Stimulated activated CD8-positive, alpha-beta memory T cell treated with anti-CD3 and anti-CD28 coated beads, Interleukin-4, amount 100 ng/mL, for 1 hour (primary cell): ENCODE data around the gene GUCD1.

ENCODE experiments used
- DNase-seq, 2 donors: peaks; one replicate each; pipeline ENCODE4 v3.0.0-alpha.2; 2020; ENCODE audit warnings: low read depth in 2 of 2, low spot score in 1 of 2

GUCD1 gene

DNA sequence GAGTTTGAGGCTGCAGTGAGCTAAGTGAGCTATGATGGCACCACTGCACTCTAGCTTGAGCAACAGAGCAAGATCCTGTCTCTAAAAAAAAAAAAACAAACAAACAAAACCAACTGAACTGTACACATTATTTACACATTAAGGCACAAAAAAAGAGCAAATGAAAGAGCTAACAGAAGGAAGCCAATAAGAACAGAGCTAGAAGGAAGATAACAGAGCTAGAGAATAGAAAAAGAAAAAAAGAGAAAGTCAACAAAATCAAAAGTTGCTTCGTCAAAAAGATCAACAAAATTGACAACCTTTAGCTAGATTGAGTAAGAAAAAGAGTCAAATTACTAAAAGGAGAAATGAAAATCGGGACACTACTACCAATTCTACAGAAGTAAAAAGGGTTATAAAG, 25.0 kb downstream of the GUCD1 start:
- DNase-seq, result no peak

DNA sequence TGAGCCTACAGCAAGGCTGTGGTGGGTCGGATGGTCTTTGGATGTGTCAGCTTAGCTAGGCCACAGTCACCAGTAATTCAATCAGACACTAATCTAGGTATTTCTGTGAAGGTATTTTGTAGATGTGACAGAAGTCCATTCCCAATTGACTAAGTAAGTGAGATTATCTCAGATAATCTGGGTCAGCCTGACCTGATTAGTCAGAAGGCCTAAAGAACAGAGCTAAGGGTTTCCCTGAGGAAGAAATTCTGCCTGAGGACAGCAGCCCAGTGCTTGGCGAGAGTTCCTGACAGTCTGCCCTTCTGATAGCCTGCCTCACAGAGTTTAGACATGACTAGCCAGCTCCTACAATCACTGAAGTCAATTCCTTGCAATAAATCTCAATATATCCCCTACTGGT, 28.7 kb downstream of the GUCD1 start:
- no peak for DNase-seq

DNA sequence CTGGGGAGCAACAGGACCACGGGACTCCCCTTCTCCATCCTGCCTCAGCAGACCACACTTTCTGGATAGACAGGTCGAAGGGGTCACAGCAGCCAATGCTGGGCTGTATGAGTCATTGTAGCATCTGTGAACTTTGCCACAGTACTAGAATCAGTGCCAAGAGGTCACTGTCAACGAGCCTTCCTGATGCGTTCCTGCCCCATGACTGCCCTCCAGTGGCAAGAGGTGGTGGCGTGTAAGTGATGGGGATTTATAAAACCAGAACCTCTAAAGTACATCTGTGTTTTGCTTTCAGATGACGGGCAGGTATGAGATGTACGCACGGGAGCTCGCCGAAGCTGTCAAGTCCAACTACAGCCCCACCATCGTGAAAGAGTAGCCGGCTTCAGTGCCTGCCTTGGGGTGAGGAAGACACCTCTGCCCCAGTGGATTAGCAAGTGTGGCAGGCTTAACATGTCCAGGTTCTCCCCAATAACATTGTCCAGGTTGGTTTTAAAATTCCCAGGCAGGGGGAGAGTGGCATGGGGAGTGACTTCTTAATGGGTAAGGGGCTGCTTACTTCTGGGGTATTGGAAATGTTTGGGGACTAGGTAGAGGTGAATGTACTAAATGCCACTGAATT, 29.4 kb downstream of the GUCD1 start:
- peak; percentile 46 to 62 for DNase-seq

DNA sequence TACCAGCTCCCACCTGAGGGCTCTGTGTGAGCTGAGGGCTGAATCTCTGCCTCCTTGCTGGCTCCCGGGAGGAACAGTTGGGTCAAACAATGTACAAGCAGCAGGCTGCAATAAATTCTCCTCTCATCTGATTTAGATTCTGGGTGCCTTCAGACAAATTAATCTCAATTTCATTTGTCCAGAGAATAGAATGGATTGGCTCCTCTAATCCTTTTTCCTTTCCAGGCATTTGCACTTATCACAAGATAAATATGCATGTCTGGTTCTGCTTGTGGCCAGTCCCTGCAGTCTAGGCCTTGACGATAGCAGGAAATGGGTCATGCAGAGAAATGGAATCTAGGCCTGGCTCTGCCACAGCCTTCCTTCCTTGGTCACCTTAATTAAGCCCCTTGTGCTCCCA, 31.1 kb downstream of the GUCD1 start:
- no peak for DNase-seq

DNA sequence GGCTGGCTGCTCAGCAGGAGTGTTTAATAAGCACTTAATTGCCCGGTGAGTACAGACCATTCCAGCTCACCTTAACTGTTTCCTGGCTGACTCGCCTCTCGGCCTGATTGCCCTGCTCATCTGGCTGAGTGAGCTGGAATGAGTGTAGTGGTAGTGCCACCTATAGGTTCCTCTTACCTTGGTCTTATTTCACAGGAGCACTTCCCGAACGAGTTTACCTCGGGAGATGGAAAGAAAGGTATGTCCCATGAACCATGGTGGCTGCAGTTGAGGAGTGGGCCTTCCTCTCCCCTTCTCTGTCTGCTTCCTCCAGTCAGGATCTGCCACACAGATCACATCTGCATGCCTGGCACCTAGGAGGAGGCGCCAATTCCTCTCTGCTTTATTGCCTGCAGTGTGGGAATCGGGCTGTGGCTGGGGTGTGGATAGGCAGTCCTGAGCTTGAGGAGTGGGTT, 33.1 kb downstream of the GUCD1 start:
- no peak for DNase-seq

DNA sequence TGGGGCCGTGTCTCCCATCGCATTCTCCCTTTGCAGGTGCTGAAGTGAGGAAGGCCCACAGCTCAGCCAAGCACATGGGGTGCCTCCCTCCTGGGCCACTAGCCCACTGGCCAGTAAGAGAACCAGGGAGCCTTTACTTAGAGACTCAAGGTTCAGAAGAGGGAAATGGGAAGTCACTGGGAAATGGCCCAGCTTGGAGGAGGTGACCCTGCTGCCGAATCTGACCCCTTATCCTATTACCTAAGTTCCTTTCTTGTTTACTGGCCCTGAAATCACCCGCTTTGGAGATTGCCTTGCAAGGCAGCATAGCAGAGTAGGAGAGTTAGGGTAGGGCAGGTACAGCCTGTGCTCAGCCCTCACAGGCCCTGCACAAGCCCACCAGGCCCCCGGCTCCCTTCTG, 35.4 kb downstream of the GUCD1 start:
- DNase-seq, result no peak

DNA sequence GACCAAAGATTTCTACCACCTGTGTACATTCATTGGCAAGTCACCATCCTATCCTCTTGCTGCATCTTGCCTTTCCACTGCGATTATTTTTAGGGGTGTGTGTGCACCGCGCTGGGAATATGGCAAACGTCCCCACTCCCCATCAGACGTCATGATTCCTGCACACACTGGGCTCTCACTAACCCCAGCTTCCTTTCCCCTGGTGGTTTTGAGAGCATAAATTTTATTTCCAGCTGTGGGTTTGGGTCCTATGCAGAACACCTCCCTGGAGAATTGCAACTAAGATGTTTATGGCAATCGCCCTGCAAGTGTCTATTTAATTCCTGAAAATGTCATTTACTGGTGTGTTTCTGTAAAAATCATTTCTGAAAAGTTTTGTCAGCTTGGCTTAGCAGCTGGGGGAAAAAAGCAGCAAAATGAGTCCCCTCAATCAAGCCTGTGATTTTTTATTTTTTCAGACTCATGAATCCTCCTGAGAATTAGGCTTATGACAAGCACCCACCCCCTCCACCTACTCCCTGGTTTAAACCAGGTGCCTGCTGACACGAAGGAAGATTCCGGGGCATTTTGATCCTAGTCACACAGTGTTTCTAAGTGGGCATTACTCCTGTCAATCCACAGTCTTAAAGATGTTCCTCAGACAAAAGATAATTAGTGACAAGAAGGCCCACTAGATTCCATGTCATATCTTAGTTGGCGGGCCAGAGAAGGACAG, 36.0 kb downstream of the GUCD1 start:
- DNase-seq, result no peak

DNA sequence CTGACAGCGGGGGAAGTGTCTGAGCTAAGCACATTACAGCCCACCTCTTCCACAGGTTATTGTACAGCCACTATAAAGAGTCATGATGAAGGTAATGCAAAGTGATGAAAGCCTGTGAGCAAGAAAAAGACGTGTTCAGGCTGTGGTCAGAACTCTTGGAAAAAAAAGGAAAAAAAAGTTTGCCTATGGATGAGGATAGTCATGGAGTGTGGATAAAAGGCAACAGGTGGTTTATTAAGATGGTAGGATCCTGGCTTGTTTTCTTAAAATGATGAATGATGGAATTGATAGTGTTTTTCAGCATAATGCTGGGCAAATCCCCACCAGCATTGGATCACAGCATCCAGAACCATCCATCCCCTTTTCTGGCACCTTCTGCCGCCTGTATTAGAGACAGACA, 36.7 kb downstream of the GUCD1 start:
- DNase-seq, result no peak

DNA sequence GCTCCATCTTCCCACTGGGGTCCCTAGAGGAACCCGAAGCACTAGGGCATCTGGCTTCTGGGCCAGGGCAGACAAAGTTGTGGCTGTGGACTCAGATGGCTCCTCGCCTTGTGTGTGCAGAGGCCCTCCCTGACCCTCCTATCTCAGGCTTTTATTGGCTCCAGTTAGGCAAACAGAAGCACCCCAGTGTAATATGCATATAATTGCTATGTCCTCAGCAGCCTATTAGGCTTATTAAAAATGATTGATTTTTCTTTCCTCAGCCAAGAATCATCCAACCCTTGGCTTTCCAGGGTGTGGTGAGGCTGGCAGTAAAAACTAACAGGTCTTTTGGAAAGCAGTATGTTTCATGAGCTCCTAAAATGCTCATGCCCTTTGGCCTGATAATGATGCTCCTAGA, 37.5 kb downstream of the GUCD1 start:
- DNase-seq, result no peak

DNA sequence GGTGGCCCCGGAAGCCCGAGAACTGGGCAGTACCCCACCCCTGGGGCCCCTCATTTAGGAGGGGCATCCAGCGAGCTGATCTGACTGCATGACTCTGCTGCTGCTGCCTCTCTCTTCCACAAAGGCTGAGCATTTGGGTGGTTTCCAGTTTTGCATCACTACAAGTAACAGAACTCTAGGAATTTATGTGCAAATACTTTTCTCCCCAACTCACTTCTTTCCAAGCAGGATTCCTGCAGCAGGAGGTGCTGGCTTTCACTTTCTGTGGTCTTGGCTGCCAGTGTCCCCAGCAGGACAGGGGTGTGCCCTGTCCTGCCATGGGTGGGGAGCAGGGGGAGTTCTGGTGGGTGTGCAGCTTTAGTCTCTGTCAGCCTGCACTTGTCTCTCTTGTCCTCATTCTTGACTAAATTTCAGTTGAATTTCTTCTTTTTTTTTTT, 38.6 kb downstream of the GUCD1 start:
- DNase-seq, result no peak

DNA sequence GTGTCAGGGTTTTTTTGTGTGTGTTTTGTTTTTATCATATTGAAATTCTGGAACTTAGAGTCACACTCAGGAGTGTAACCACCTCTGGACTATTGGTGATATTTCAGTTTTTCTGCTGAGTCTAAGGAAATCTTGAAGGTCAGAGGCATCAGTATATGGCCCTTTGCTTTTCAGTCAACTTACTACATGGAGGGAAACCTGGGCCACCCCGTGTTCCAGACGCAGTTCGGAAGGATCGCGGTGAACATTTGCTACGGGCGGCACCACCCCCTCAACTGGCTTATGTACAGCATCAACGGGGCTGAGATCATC, 40.0 kb downstream of the GUCD1 start:
- no peak for DNase-seq

DNA sequence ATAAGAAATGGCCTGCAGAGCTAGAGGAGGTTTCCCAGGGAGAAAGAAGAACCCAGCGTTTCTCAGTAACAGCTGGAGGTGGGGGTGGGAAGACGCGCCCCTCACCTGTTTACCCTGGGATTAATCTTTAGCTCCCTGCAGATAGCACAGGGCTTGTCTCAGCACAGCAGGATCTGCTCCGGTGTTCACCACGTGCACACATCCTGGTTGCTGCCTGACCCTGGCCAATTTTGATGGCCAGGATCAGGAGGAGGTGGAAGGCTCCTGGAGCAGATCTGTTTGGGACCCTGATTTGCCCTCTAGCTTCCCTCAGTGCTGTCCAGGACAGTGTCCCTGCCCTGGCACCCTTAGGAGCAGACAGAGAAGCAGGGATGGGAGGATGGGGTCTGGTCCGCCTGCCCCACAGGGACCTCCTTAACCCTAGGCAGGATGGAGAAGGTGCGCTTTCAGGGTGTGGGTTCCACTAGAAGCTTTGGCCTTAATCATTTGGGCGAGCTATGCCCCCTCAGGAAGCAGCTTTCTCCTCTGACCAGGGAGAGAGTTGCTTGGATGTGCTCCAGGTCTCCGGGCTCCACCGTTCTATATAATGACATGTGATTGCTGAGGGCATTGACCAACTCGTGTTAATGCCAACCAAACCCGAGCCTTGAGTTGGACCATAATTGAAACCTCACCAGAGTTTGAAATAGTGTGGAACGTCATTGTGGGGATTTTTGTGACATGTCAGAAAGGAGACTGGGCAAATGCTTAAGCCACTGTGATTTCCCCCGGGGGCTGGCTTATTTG, 40.5 kb downstream of the GUCD1 start:
- no peak for DNase-seq

DNA sequence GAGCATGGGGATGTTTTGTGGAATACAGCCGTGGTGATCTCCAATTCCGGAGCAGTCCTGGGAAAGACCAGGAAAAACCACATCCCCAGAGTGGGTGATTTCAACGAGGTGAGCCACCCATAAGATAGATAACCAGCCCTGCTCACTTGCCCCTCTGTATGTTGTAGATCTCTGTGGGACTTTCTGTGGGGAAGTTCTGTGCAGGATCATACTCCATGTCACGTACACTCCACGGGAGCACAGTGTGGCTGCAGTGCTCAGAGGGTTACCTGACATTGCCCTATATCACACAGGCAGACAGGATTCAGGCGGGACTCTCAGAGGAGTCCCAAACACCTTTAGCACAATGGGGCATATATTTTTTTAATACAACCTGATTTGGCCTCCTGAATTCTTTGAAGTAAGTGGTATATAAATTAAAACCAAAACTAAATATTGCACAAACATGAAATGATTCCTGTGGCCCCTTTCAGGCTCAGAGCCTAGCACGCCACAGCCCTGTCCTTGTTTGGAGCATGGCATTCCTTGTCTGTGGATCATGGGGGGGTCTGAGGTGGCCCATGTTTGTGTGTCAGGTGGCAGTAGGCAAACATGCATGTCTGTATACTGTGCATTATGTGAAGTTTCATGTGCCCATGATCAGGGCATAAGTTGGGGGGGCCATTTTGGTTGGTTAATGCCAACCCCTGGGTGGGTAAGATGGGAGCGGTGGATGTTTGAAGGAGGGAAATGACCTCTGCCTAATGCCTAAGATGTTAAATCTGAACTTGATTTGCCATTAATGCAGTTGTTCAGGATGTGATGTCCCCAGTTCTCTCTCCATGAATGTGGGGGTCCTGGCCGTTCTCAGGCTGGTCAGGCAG, 41.3 kb downstream of the GUCD1 start:
- DNase-seq, result no peak

DNA sequence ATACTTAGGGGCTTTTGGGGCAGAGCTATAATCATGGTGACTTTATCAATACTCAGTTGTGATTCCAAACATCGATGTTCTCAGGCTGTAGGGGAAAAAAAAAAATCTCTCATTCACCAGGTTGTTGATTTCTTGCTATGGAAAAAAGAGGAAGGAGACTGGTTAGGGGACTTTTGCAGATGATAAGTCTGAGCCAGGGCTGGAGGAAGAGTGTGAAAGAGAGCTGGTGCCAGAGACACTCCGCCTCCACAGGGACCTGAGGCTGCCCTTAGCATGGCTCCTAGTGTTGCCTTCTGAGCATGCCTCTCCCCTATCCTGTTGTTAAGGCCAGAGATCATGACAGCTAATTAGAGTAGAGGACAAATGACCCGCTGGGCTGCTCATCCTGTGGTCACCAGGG, 42.9 kb downstream of the GUCD1 start:
- no peak for DNase-seq

DNA sequence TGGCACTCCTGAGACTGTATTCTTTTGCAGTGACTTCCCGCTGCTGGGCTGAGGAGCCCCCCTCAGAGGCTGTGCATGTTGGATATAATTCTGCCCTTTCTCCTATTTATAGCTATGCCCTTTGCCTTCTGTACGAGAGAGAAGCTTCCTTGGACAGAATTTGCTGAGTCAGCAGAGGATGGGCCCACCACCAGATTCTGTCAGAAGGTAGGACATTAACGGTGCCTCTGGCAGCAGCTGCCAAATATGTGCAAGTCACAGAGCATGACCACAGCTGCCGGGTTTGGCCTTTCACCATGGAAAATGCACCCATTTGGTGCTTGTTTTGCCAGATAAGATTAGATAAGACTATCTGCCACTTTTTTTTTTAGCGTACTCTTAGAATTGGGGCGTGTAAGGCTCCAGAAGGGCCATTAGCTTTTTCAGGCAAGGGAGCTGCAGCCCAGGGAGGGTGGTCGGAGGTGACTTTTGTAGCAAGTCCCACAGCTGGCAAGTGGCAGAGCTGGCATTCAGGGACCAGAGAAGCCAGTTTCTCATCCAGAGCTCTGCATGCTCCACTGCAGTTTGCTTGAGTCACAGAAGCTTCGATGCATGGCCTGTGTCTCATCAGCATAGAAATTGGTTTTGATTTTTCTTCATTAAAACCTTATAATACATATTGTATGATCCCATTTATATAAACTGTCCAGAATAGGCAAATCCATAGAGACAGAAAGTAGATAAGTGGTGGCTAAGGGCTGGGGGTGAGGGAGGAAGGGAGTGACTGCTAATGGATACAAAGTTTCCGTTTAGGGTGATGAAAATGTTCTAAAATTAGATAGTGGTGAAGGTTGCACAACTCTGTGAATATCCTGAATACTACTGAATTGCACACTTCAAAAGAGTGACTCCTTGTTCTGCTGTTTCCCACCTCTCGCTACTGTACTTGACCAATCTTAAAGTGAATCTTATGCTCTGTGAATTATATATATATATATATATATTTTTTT, 44.0 kb downstream of the GUCD1 start:
- no peak for DNase-seq

DNA sequence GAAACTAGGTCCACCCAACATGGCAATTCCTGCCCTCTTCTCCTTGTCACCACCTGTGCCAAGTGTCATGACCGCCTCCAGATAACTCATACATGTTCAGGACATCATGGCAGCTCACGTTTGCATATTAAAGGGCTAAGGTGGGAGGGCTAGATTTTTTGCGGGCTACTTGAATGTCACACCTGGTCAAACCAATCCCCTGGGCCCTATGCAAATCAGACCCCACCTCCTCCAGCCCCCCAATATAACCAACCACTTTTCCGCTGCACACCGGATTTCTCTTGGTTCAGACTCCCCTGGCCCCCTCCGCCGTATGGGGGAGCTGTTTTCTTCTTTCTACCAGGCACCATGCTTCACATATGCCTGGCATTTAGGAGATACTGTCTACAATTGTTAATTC, 47.2 kb downstream of the GUCD1 start:
- DNase-seq, result no peak

DNA sequence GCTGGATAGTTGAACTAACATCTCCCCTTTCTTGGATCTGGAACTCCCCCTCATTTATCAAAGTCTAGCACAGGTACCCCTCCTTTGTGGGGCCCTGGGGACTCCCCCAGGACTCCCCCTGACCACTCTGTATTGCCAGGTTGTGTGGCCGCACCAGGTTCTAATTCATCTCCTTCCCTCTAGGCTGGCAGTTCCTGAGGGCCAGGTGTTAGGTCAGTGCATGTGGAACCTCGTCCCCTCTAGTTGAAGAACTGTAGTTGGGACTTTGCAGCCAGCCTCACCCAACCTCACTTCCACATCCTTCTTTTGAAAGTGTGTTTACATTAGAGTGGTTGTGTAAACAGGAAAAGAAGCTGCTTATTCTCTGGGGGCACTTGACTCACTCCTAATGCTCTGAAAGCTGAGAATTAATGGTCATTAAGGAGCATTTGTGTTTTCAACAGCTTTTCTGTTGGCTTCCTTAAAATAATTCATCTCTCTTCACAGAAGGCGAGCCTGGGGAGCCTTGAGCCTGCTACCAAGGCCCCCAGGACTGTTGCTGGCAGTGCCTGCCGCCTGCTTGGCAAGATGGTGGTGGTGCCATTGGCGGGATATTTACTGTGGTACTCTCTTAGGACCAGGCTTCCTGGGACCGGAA, 48.0 kb downstream of the GUCD1 start:
- no peak for DNase-seq

DNA sequence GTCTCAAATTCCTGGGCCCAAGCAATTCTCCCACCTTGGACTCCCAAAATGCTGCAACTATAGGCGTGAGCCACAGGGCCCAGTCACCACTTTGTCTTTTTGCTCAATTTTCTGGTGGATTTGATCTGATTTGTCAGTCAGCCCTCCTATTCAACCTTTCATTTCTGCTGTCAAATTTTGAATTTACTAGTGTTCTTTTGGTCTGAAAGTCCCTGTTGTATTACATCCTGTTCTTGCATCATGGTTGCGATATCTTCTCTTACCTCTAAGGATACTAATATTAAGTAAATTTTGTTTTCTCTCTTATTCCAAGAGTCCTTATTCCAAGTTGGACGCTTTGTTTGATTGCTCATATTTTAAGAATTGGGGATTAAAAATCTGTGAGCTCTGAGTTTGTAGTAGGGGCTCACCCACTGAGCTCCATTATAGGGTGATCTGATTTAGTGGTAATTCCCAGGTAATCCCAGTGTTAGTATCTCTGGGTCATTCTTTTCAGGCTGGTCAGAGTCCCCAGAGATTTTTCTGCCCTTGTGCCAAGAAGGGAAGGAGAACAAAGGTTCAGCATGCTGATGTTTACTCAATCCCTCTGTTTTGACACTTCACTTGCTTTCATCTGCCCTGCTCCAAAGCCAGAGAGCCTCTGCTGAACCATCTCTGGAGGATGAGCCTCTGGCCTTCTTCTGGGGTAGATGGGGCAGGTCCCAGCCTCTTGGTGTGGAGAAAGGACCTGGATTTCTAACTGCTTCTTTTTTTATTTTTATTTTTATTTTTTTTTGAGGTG, 49.8 kb downstream of the GUCD1 start:
- no peak for DNase-seq

DNA sequence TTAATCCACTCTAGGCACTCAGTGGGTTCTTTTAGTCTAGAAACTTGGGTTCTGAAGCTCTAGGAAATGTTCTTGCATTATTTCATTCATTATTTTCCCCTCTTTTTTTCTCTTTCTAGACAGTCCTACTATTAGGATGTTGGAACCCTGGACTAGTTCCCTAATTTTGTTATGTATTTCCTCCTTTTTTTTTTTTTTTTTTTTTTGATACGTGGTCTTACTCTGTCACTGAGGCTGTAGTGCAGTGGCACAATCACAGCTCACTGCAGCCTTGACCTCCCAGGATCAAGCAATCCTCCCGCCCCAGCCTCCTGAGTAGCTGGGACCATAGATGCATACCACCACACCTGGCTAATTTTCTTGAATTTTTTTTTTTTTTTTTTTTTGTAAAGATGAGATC, 50.4 kb downstream of the GUCD1 start:
- DNase-seq, result no peak
